SK-MEL-5 (cell line): ENCODE results near the gene AMPH. TPM values are rescaled to one million over a fixed set of nuclear protein-coding genes. Genes with fewer than 3 reads are reported as not detected.
"Not testable (repeated sequence)": the region's sequence is repeated elsewhere in the genome, so short reads cannot be mapped to it uniquely, and the experiment has no call there.

Source experiments
- DNase-seq: peaks from one replicate; pipeline ENCODE4 v3.0.0-alpha.2; 2016; ENCODE audit warnings: low read depth, low spot score
- in situ Hi-C: cut with HindIII; loops from 2 replicates; pipeline ENCODE4 v1.10.0; 2016; ENCODE audit warnings: low sequenced_read_pairs, high pct_unique_total_duplicates, low pct_unique_long_range_greater_than_20kb
- total RNA-seq: library from RNA; depleted of rRNA; stranded (reverse); fragments of >200 nt; shearing (Covaris generic); gene quantifications from 2 replicates; pipeline ENCODE4 v1.2.3, GENCODE V29; 2014

AMPH gene
- total RNA-seq, 1 experiment from 2014 or later: not detected

GRCh38 chr7:38448584-38449234 lies 182.5 kb downstream of the AMPH start:
- in situ Hi-C loops: no loop called here
- no peak for DNase-seq

GRCh38 chr7:38448054-38448453 lies 183.1 kb downstream of the AMPH start:
- DNase-seq: no peak
- in situ Hi-C loops: no loop called here

GRCh38 chr7:38438970-38439369 lies 192.2 kb downstream of the AMPH start:
- no peak for DNase-seq
- in situ Hi-C loops: no loop called here

- in situ Hi-C loops: no loop called here
- DNase-seq: no peak
Measured at GRCh38 chr7:38432671-38433070, 198.5 kb downstream of the AMPH start.

GRCh38 chr7:38432080-38432479 lies 199.1 kb downstream of the AMPH start:
- DNase-seq: no peak
- in situ Hi-C loops: no loop called here

- no peak for DNase-seq
- in situ Hi-C loops: no loop called here
Measured at GRCh38 chr7:38429057-38429456, 202.1 kb downstream of the AMPH start.

GRCh38 chr7:38428041-38428440 lies 203.1 kb downstream of the AMPH start:
- no peak for DNase-seq
- in situ Hi-C loops: no loop called here

GRCh38 chr7:38427279-38427955 lies 203.8 kb downstream of the AMPH start:
- in situ Hi-C loops: no loop called here
- no peak for DNase-seq

- DNase-seq: no peak
- in situ Hi-C loops: no loop called here
Measured at GRCh38 chr7:38425509-38425908, 205.7 kb downstream of the AMPH start.

- peak; percentile 14 for DNase-seq
- in situ Hi-C loops: no loop called here
Measured at GRCh38 chr7:38424750-38425463, 206.3 kb downstream of the AMPH start.

- in situ Hi-C loops: no loop called here
- DNase-seq: no peak
Measured at GRCh38 chr7:38413784-38414183, 217.4 kb downstream of the AMPH start.

GRCh38 chr7:38411404-38411803 lies 219.8 kb downstream of the AMPH start:
- in situ Hi-C loops: no loop called here
- DNase-seq: peak; percentile 86

GRCh38 chr7:38410056-38410455 lies 221.1 kb downstream of the AMPH start:
- DNase-seq: no peak
- in situ Hi-C loops: no loop called here

GRCh38 chr7:38409531-38409930 lies 221.6 kb downstream of the AMPH start:
- in situ Hi-C loops: no loop called here
- no peak for DNase-seq

GRCh38 chr7:38398725-38399321 lies 232.3 kb downstream of the AMPH start:
- DNase-seq: peak; percentile 68
- in situ Hi-C loops: no loop called here

- in situ Hi-C loops: no loop called here
Measured at GRCh38 chr7:38396852-38397251, 234.3 kb downstream of the AMPH start.

GRCh38 chr7:38395921-38396552 lies 235.1 kb downstream of the AMPH start:
- in situ Hi-C loops, DNase-seq: not testable (repeated sequence)

More at GRCh38 chr7:38396852-38397251, 234.3 kb downstream of the AMPH start:
- no peak for DNase-seq

- DNase-seq: no peak
- in situ Hi-C loops: no loop called here
Measured at GRCh38 chr7:38394660-38395059, 236.5 kb downstream of the AMPH start.
